Testis (tissue), 2 donors: ENCODE results near the gene RAB11FIP3.

Experiments used
- POLR2A ChIP-seq: fragments of 450-650 bp; IDR thresholded peaks from one replicate; pipeline ENCODE4 v1.6.1; 2017; ENCODE audit warnings: antibody characterized with exemption, mild to moderate bottlenecking, moderate library complexity
- TF ChIP-seq, protein P1 (sequence below), 3 experiments: fragments of 450-650 bp in 2 of 3; fragments of 200-600 bp in 1 of 3; sonication (generic) in 1 of 3; IDR thresholded peaks; one replicate each; pipeline ENCODE4 v1.5.1; 2016 to 2019; ENCODE audit warnings: antibody characterized with exemption in 3 of 3, mild to moderate bottlenecking in 2 of 3, moderate library complexity in 1 of 3

DNA sequence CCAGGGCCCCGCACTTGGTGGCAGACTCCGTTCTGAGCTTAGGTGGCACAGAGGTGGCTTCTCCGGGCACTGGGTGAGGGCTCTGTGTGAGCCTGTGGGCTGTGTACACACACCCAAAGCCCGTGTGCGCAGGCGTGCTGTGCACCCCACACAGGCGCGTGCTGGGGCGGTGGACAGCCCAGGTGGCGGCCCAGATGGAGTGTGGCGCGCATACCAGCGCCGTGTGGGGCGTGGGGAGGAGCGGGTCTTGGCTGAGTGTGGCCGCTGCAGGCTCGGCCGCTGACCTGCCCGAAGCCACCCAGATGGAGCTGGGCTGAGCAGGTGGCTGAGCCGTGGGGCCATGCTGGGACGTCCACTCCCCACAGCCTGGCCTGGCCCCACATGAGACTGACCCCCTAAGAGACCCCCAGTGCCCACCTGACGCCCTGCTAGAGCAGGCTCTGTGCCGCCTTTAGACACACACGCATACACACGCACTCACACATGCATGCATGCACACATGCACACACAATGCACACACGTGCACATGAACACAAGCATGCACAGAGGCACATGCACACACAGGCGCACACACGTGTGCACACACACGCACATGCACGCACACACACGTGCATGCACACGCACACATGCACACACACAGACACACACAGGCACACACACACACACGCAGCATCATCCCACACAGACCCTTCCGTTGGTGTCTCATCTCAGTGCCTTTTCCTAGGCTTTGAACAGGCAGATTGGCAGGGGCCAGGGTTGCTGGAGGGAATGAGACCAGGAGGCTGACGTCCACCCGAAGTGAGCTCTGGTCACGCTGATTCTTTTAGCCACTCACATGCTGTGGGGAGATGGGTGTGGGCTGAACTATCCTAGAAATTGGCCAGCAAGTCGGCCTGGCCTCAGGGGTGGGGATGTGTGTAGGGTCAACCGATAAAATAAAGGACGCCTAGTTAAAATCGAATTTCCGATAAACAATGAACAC is 136.8 kb downstream of the RAB11FIP3 start:
- TF ChIP-seq, protein P1, sequence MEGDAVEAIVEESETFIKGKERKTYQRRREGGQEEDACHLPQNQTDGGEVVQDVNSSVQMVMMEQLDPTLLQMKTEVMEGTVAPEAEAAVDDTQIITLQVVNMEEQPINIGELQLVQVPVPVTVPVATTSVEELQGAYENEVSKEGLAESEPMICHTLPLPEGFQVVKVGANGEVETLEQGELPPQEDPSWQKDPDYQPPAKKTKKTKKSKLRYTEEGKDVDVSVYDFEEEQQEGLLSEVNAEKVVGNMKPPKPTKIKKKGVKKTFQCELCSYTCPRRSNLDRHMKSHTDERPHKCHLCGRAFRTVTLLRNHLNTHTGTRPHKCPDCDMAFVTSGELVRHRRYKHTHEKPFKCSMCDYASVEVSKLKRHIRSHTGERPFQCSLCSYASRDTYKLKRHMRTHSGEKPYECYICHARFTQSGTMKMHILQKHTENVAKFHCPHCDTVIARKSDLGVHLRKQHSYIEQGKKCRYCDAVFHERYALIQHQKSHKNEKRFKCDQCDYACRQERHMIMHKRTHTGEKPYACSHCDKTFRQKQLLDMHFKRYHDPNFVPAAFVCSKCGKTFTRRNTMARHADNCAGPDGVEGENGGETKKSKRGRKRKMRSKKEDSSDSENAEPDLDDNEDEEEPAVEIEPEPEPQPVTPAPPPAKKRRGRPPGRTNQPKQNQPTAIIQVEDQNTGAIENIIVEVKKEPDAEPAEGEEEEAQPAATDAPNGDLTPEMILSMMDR (IDR thresholded peaks at IDR 0.05): no peak
- TF ChIP-seq POLR2A: no peak
